Hepatocyte (in vitro differentiated cells): ENCODE results near the gene CCNF. TPM values are rescaled to one million over a fixed set of nuclear protein-coding genes. Genes with fewer than 3 reads are reported as not detected.
"Not testable (repeated sequence)": the region's sequence is repeated elsewhere in the genome, so short reads cannot be mapped to it uniquely, and the experiment has no call there.

Experiments used
- DNase-seq: peaks from one replicate; pipeline ENCODE4 v3.0.0-alpha.2; 2016; ENCODE audit warnings: low spot score
- H2AFZ ChIP-seq: fragments of 200-600 bp; sonication (generic); 2 replicates; pipeline ENCODE4 v1.6.0; 2016; ENCODE audit warnings: antibody characterized with exemption, mild to moderate bottlenecking
- H3K27ac ChIP-seq: fragments of 200-600 bp; sonication (generic); 2 replicates; pipeline ENCODE4 v1.5.1; 2016; ENCODE audit warnings: mild to moderate bottlenecking
- H3K27me3 ChIP-seq: fragments of 200-600 bp; sonication (generic); 2 replicates; pipeline ENCODE4 v1.6.1; 2016
- H3K36me3 ChIP-seq: fragments of 200-600 bp; sonication (generic); replicated peaks from 2 replicates; pipeline ENCODE4 v1.5.1; 2016; ENCODE audit warnings: low read depth; ENCODE audit not compliant: insufficient read depth
- H3K4me1 ChIP-seq: fragments of 200-600 bp; sonication (generic); 2 replicates; pipeline ENCODE4 v1.5.1; 2016; ENCODE audit warnings: mild to moderate bottlenecking, moderate library complexity; ENCODE audit not compliant: insufficient read depth
- H3K4me2 ChIP-seq: fragments of 200-600 bp; sonication (generic); 2 replicates; pipeline ENCODE4 v1.6.0; 2016
- H3K4me3 ChIP-seq: fragments of 200-600 bp; sonication (generic); 2 replicates; pipeline ENCODE4 v1.5.1; 2016; ENCODE audit warnings: mild to moderate bottlenecking
- H3K79me2 ChIP-seq: fragments of 200-600 bp; sonication (generic); 2 replicates; pipeline ENCODE4 v1.6.0; 2017; ENCODE audit warnings: mild to moderate bottlenecking
- H3K9me2 ChIP-seq: fragments of 200-600 bp; sonication (generic); replicated peaks from 2 replicates; pipeline ENCODE4 v1.6.0; 2017; ENCODE audit warnings: mild to moderate bottlenecking; ENCODE audit not compliant: insufficient read depth
- H3K9me3 ChIP-seq: fragments of 200-600 bp; sonication (generic); 2 replicates; pipeline ENCODE4 v1.5.1; 2016; ENCODE audit warnings: low read depth, mild to moderate bottlenecking
- H4K20me1 ChIP-seq: fragments of 200-600 bp; sonication (generic); 2 replicates; pipeline ENCODE4 v1.6.0; 2016; ENCODE audit warnings: mild to moderate bottlenecking; ENCODE audit not compliant: insufficient read depth, poor library complexity, severe bottlenecking
- CTCF ChIP-seq: fragments of 200-600 bp; sonication (generic); IDR thresholded peaks from 2 replicates; pipeline ENCODE4 v1.5.1; 2016; ENCODE audit warnings: antibody characterized with exemption, mild to moderate bottlenecking; ENCODE audit not compliant: poor library complexity
- EZH2 ChIP-seq: fragments of 200-600 bp; sonication (generic); IDR thresholded peaks from 2 replicates; pipeline ENCODE4 v1.6.1; 2016; ENCODE audit warnings: antibody characterized with exemption, mild to moderate bottlenecking, borderline replicate concordance
- EZH2phosphoT487 ChIP-seq: fragments of 200-600 bp; sonication (generic); IDR thresholded peaks from one replicate; pipeline ENCODE4 v1.6.1; 2018; ENCODE audit warnings: antibody characterized with exemption, mild to moderate bottlenecking, low read depth, moderate library complexity; ENCODE audit not compliant: unreplicated experiment, severe bottlenecking
- WGBS: methylation state at CpG from one replicate; pipeline ENCODE4 v1.1.6; 2016; ENCODE audit warnings: low lambda C conversion rate; ENCODE audit errors: missing lambda C conversion rate; 5-methylcytosine and 5-hydroxymethylcytosine counted together
- polyA plus RNA-seq: library from polyadenylated mRNA; unstranded; fragments of >200 nt; fragmentation: Nextera tagmentation; extraction: Ambion mirVana; gene quantifications from 2 replicates; pipeline ENCODE4 v1.2.1, GENCODE V29; 2016
- total RNA-seq: library from RNA; depleted of rRNA; stranded (reverse); fragments of >200 nt; gene quantifications from 2 replicates; pipeline ENCODE4 v1.2.3, GENCODE V29; 2014

Gene CCNF
- total and polyA plus RNA-seq, 2 experiments from 2014 or later, result 4.7 to 6.5 TPM

GRCh38 chr16:2432801-2433505 is 3.7 kb downstream of the CCNF start:
- H2AFZ ChIP-seq, result no peak overlapping the region
- peaks cover 11% of the 10 kb centered on the region for H3K4me1 ChIP-seq
- TF ChIP-seq EZH2, result no peak
- no peak for TF ChIP-seq EZH2phosphoT487
- no peak for TF ChIP-seq CTCF
- no peak overlapping the region for H3K4me2 ChIP-seq
- H3K4me3 ChIP-seq, result no peak overlapping the region
- H4K20me1 ChIP-seq, result no peaks in the 10 kb centered on the region
- WGBS, result 97% methylated on average over 15 of the region's 15 CpGs
- H3K27me3 ChIP-seq, result no peaks in the 10 kb centered on the region
- H3K9me2 ChIP-seq, result no peaks in the 10 kb centered on the region
- H3K9me3 ChIP-seq, result no peaks in the 10 kb centered on the region
- no peak for DNase-seq
- H3K79me2 ChIP-seq, result peaks cover 24% of the 10 kb centered on the region
- no peak overlapping the region for H3K27ac ChIP-seq
- H3K36me3 ChIP-seq, result no peaks in the 10 kb centered on the region

- H3K27me3 ChIP-seq, H4K20me1 ChIP-seq, H2AFZ ChIP-seq, H3K4me1 ChIP-seq, DNase-seq, H3K4me3 ChIP-seq, H3K4me2 ChIP-seq, H3K9me2 ChIP-seq, H3K9me3 ChIP-seq, H3K27ac ChIP-seq, H3K36me3 ChIP-seq: not testable (repeated sequence)
- WGBS, result 100% methylated on average over 3 of the region's 4 CpGs
- H3K79me2 ChIP-seq, result peaks cover 20% of the 10 kb centered on the region
These were observed 6.0 kb downstream of the CCNF start for GRCh38 chr16:2435236-2435635.

GRCh38 chr16:2436110-2436509 is 6.9 kb downstream of the CCNF start:
- H3K79me2 ChIP-seq, result peaks cover 12% of the 10 kb centered on the region
- no peak overlapping the region for H3K4me3 ChIP-seq
- no peak overlapping the region for H3K4me2 ChIP-seq
- WGBS, result 95% methylated on average over 9 of the region's 9 CpGs
- no peak overlapping the region for H3K27ac ChIP-seq
- TF ChIP-seq EZH2 (no peak), EZH2phosphoT487 (no peak), CTCF (no peak)
- no peaks in the 10 kb centered on the region for H3K9me3 ChIP-seq
- no peak for DNase-seq
- no peaks in the 10 kb centered on the region for H3K4me1 ChIP-seq
- no peaks in the 10 kb centered on the region for H3K27me3 ChIP-seq
- H3K36me3 ChIP-seq, result no peaks in the 10 kb centered on the region
- no peaks in the 10 kb centered on the region for H4K20me1 ChIP-seq
- H2AFZ ChIP-seq, result no peak overlapping the region
- no peaks in the 10 kb centered on the region for H3K9me2 ChIP-seq

GRCh38 chr16:2437032-2437790 is 8.0 kb downstream of the CCNF start:
- 97% methylated on average over 24 of the region's 24 CpGs for WGBS
- TF ChIP-seq EZH2, result no peak
- TF ChIP-seq CTCF, result no peak
- no peak for TF ChIP-seq EZH2phosphoT487
- H3K4me2 ChIP-seq, result no peak overlapping the region
- H3K36me3 ChIP-seq, result no peaks in the 10 kb centered on the region
- no peak overlapping the region for H3K4me3 ChIP-seq
- H3K27ac ChIP-seq, result no peak overlapping the region
- H3K4me1 ChIP-seq, result no peaks in the 10 kb centered on the region
- no peaks in the 10 kb centered on the region for H4K20me1 ChIP-seq
- no peaks in the 10 kb centered on the region for H3K9me2 ChIP-seq
- no peaks in the 10 kb centered on the region for H3K9me3 ChIP-seq
- no peaks in the 10 kb centered on the region for H3K27me3 ChIP-seq
- no peak overlapping the region for H2AFZ ChIP-seq
- H3K79me2 ChIP-seq, result peaks cover 2% of the 10 kb centered on the region
- no peak for DNase-seq
